ENCODE data around the gene SHOC2.

- TF ChIP-seq EZH2 (IDR thresholded peaks at IDR 0.05; ENCODE audit: insufficient read depth, poor library complexity, severe bottlenecking) (no peak), EZH2phosphoT487 (IDR thresholded peaks at IDR 0.05; ENCODE audit: insufficient read depth, low read depth) (no peak)
Measured at GRCh38 chr10:110957606-110958005, 38.2 kb downstream of the SHOC2 start.

All from GM23248 (cell line).